ENCODE results near the gene RNF183.
"Not testable (repeated sequence)": the region's sequence is repeated elsewhere in the genome, so short reads cannot be mapped to it uniquely, and the experiment has no call there.

Gene RNF183

DNA sequence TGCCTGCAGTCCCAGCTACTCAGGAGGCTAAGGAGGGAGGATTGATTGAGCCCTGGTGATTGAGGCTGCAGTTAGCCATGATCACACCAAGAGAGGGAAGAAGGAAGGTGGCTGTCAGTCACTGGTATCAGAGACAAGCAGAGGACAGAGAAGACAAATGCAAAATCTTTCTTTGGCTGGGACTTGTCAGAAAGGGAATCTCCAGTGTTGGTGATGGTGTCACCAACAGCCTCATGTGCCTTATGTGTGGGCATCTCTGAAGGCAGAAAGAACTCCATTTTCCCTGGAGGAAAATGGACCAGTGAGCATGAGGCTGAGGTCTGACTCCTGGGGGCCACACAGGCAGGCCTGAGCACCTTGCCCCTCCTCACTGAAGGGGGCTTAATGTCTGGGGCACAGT is 12.1 kb upstream of the RNF183 start:
- DNase-seq = no peak

DNA sequence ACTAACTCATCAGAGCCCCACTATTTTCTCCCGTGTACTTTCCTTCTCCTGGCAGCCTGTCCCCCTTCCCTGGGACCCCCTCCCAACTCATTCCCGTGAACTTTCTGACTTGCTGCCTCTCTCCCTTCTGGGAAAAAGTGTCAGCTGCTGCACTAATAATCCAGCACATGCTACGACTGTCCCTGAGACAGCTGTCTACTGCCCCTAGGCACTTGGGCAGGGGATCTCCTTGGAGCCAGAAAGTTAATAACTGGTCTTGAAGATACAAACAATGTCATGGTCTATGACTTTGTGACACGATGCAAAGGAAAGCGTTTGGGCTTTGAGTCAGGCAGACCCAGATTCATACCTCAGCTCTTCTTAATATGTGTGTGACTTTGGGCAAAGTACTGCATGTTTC is 10.1 kb upstream of the RNF183 start:
- no peak for DNase-seq

DNA sequence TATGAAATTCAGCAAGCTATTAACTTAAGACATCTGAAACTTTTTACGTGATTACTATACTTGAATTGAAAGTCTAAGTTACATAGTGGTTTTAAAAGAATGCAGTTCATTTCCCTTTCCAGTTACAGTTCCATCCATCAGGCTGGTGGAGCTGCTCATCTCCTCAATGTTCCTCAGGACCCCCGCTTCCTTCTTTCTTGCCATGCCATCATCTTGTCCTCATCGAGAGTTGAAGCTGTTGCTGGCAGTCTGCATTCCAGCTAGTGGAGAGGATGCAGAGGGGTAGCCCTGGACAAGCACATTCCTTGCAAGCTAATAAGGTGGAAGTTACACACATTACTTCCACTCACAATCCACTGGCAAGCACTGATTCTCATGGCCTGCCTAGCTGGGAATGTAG is 8.8 kb upstream of the RNF183 start:
- DNase-seq = no peak

GRCh38 chr9:113310538-113310937 is 7.4 kb upstream of the RNF183 start:
- no peak for DNase-seq

- peak; percentile 41 for DNase-seq
Observed at GRCh38 chr9:113309204-113309813, 6.1 kb upstream of the RNF183 start.

DNA sequence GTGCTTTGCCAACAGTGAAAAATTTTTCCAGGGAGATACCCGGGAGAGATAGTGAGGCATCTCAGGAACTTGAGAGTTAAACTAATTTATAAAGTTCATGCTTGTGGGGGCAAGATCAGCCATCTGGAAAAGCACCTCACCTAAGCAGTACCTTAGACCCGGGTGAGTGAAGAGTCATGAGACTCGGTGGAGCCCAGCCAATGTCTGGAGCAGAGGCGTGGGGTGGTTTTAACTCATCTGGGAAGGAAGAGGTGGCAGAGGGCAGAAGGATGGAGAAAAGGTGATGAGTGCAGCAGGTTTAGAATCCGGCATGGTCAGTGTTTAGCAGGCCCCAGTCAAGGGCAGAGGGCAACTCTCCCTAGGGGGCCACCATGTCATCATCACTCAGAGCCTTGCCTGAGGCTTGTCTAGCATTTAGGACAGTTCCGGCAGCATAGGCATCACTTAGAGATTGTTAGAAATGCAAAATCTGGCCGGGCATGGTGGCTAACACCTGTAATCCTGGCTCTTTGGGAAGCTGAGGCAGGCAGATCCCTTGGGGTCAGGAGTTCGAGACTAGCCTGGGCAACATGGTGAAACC is 4.3 kb upstream of the RNF183 start:
- no peak for DNase-seq

DNA sequence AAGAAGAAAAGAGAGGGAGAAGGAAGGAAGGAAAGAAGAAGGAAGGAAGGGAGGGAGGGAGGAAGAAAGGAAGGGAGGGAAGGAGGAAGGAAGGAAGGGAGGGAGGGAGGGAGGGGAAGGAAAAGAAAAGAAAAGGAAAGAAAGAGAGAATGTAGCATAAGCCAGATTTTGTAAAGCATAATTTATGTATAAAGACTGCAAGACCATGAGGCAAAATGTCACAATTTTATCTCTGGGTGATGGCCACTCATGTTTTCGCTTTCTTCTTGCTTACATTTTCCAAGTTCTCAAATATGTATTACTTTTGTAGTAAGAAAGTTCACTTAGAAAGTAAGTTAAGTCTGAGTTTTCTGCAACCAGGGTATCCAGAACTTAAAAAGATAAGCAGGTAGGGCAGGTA is 3.4 kb upstream of the RNF183 start:
- no peak for DNase-seq

- no peak for DNase-seq
Observed at GRCh38 chr9:113301548-113301947, 1.6 kb downstream of the RNF183 start.

- no peak for DNase-seq
Observed at GRCh38 chr9:113299800-113300292, 3.3 kb downstream of the RNF183 start.

DNA sequence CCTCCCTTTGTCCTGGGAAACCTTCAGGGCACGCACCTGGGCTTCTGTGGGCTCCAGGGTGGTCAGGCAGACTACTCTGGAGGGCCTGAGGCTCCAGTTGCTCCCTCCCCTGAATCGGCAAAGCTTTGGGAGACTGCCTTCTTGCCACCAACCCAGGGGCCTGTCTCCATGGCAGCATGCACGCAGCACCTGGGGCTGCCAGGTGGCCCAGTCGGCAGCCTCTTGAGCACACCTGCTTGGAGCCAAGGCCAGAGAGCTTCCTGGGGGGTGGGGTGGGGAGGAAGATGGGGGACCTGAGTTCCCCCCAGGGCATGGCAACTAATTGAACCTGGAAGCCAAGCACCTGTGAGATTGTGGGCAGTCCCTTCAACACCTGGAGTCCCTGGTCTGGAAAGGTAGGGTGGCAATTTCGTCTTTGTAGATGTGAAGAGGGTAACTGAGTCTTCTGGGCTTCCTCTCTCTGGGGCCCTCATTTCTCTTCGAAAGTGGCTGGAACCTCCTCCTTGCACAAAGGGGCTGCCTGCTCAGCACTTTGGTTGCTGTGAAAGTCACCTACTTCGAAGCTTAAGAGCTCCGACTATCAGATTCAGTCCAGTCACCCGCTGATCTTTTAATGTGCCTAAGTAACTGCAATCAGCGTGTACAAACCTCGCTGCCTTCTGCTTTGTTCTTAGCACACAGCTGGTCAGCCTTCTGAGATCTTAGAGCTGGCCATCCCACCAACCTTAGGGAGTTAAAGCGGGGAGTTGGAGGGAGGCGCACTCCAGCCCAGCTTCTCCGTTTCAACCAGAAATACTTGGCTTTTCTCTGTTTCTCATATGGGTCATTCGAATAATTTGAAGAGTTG is 4.0 kb downstream of the RNF183 start:
- DNase-seq = no peak

- DNase-seq = no peak
Observed at GRCh38 chr9:113298311-113298710, 4.9 kb downstream of the RNF183 start.

- no peak for DNase-seq
Observed at GRCh38 chr9:113296796-113297558, 6.2 kb downstream of the RNF183 start.

- not testable (repeated sequence) for DNase-seq
Observed at GRCh38 chr9:113296247-113296646, 6.9 kb downstream of the RNF183 start.

GRCh38 chr9:113293285-113293878 is 9.8 kb downstream of the RNF183 start:
- peak; percentile 19 for DNase-seq

DNA sequence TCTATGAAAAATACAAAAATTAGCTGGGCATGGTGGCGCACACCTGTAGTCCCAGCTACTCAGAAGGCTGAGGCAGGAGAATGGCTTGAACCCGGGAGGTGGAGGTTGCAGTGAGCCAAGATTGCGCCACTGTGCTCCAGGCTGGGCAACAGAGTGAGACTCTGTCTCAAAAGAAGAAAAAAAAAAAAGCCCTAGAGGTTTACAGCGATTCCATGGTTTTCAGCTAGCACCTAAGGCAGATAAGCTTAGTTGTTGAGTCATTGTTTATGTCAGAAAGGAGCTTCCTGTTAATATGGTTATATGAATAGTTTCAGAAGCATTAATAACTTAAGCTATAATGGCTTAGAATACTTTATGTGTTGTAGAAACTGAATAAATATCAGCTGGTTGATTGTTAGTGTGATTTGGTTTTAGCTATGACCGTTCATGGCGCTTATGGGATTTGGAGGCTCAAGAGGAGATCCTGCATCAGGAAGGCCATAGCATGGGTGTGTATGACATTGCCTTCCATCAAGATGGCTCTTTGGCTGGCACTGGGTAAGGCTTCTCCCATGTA is 13.0 kb downstream of the RNF183 start:
- no peak for DNase-seq

- DNase-seq = no peak
Observed at GRCh38 chr9:113289091-113289490, 14.1 kb downstream of the RNF183 start.

DNA sequence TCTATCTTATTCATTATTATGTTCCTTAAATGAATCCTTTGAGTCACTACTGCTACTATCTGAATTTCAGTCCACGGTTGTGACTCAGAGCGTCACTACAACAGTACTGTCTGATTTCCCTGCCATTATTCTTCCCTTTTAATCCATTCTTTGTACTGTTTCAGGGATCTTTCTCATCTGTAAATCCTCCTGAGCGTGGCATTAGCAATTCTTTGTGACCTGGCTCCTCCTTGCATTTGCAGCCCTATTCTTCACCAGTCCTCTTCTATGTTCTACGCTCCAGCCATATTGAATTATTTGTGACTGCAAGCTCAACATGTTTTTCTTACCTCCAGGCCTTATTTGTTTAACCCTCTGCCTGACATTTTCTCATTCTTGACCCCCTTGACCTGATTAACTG is 21.8 kb downstream of the RNF183 start:
- no peak for DNase-seq

DNA sequence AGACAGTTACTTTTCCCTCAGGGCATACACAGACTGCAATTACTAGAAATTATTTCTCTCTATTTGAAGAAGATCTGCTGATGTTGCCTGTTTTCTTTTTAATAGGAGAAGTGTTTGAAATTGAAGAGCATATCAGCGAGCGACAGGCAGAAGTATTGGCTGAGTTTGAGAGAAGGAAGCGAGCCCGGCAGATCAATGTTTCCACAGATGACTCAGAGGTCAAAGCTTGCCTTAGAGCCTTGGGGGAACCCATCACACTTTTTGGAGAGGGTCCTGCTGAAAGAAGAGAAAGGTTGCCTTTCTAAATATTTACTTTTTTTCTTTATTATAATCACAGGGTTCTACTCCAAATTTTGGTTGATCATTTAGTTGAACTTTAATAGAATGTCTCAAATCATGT is 24.3 kb downstream of the RNF183 start:
- DNase-seq = no peak

DNA sequence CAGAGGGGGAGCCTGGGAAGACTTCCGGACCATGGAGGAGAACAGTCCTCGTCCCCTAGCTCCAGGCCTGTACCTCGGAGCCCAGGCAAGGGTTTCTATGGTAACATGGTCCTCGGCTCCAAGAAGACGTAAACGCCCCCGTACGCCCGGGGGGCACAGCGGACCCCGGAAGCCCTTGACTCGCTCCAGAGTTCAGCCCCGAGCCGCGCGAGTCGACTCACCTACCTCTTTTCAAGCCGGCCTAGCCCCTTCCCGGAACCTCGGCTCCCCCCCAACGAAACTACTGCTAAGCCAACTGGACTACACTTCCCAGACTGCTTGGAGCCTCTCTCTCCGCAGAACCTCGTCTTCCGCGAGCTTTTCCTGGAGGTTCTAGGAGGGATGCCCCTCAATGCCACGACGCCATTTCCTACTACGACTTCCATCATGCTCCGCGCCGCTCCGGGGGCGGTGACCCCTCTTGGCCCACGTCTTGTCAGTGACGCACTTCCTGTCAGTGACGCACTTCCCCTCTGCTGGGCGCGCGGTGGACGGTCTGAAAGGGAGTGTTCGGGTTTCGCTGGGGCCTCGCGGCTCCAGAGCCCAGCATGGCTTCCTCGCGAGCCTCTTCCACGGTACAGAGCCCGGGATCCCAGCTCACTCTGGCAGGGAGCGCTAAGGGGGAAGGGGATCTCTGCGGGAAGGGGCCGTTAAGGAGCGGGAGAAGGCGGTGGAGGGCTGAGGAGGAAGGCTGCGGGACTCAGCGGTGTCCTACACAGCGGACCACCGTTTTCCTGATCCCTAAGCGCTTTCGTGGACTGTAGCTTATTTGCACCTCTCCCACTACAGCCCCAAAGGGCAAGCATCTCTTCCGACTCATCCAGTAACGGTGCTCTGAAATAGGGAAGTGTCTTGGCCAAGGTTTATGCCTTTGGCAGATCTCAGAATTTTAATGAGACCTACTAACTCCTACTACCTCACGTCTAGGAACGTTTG is 27.7 kb downstream of the RNF183 start, which contains the start of the genes CDC26 and PRPF4:
CDC26 (minus strand) TSS at position 416 of the 975 bp plus-strand sequence. CDS start 3,065 bp downstream, outside the sequence.
PRPF4 (plus strand) TSS at position 502 of the 975 bp plus-strand sequence; CDS start at position 588, 86 bp downstream.
- peak; percentile 99 for DNase-seq

- DNase-seq = peak; percentile 69
Observed at GRCh38 chr9:113274474-113275156, 28.6 kb downstream of the RNF183 start.
